ENCODE results near the gene FANCC.

The FANCC gene

GRCh38 chr9:95317119-95317892 lies at the start of gene FANCC:
FANCC (minus strand) TSS chr9:95317709; CDS start chr9:95249291, 68,418 bp downstream.
- H3K36me3 Mint-ChIP-seq = no peaks in the 10 kb centered on the region
- peaks cover 9 to 11% of the 10 kb centered on the region in 2 donors for H3K27me3 Mint-ChIP-seq
- H3K4me1 Mint-ChIP-seq = peaks cover 13 to 37% of the 10 kb centered on the region in 2 donors
- peak within 1 kb of the TSS; percentile 92 to 95 for H3K4me3 Mint-ChIP-seq
- peak within 1 kb of the TSS; percentile 98 for H3K27ac Mint-ChIP-seq
- H3K9me3 Mint-ChIP-seq = no peaks in the 10 kb centered on the region
- DNase-seq (peak; percentile 85), ATAC-seq (replicated peaks) (peak; percentile 85 to 88)

- DNase-seq (no peak), ATAC-seq (replicated peaks) (no peak)
- Mint-ChIP-seq H3K27me3 (peaks cover 33 to 42% of the 10 kb centered on the region in 2 donors), H3K9me3 (peaks cover 0 to 4% of the 10 kb centered on the region in 2 donors), H3K36me3 (peaks cover 0 to 2% of the 10 kb centered on the region in 2 donors), H3K4me3 (no peak overlapping the region), H3K27ac (no peak overlapping the region), H3K4me1 (no peaks in the 10 kb centered on the region)
Measured at GRCh38 chr9:95366731-95367325, 49.3 kb upstream of the FANCC start.

- Mint-ChIP-seq H3K36me3 (peaks cover 0 to 2% of the 10 kb centered on the region in 2 donors), H3K4me1 (no peaks in the 10 kb centered on the region), H3K27ac (no peak overlapping the region), H3K4me3 (no peak overlapping the region), H3K9me3 (peaks cover 0 to 4% of the 10 kb centered on the region in 2 donors), H3K27me3 (peaks cover 33 to 45% of the 10 kb centered on the region in 2 donors)
- DNase-seq = no peak
- no peak for ATAC-seq (replicated peaks)
Measured at GRCh38 chr9:95365766-95366165, 48.3 kb upstream of the FANCC start.

GRCh38 chr9:95363051-95363841 lies 45.7 kb upstream of the FANCC start:
- peaks cover 0 to under 1% of the 10 kb centered on the region in 2 donors for H3K9me3 Mint-ChIP-seq
- no peaks in the 10 kb centered on the region for H3K4me1 Mint-ChIP-seq
- H3K27ac Mint-ChIP-seq = no peak overlapping the region
- no peaks in the 10 kb centered on the region for H3K36me3 Mint-ChIP-seq
- DNase-seq (no peak), ATAC-seq (replicated peaks) (no peak)
- H3K27me3 Mint-ChIP-seq = peaks cover 16 to 33% of the 10 kb centered on the region in 2 donors
- no peak overlapping the region for H3K4me3 Mint-ChIP-seq

GRCh38 chr9:95360866-95361265 lies 43.4 kb upstream of the FANCC start:
- DNase-seq = no peak
- Mint-ChIP-seq H3K4me1 (no peaks in the 10 kb centered on the region), H3K36me3 (no peaks in the 10 kb centered on the region), H3K27me3 (peaks cover 20 to 45% of the 10 kb centered on the region in 2 donors), H3K4me3 (no peak overlapping the region), H3K27ac (no peak overlapping the region), H3K9me3 (no peaks in the 10 kb centered on the region)
- ATAC-seq (replicated peaks) = no peak

- Mint-ChIP-seq H3K27me3 (peaks cover 26 to 48% of the 10 kb centered on the region in 2 donors), H3K4me1 (no peaks in the 10 kb centered on the region), H3K4me3 (no peak overlapping the region), H3K36me3 (no peaks in the 10 kb centered on the region), H3K9me3 (no peaks in the 10 kb centered on the region), H3K27ac (no peak overlapping the region)
- ATAC-seq (replicated peaks) = no peak
- DNase-seq = no peak
Measured at GRCh38 chr9:95357316-95357715, 39.8 kb upstream of the FANCC start.

- no peak for DNase-seq
- Mint-ChIP-seq H3K9me3 (no peaks in the 10 kb centered on the region), H3K4me1 (no peaks in the 10 kb centered on the region), H3K4me3 (no peak overlapping the region), H3K27me3 (peaks cover 34 to 53% of the 10 kb centered on the region in 2 donors), H3K27ac (no peak overlapping the region), H3K36me3 (no peaks in the 10 kb centered on the region)
- ATAC-seq (replicated peaks) = no peak
Measured at GRCh38 chr9:95355500-95355899, 38.0 kb upstream of the FANCC start.

- Mint-ChIP-seq H3K27ac (no peak overlapping the region), H3K9me3 (no peaks in the 10 kb centered on the region), H3K4me1 (peaks cover 4 to 11% of the 10 kb centered on the region in 2 donors), H3K4me3 (no peak overlapping the region), H3K36me3 (no peaks in the 10 kb centered on the region), H3K27me3 (peaks cover 52 to 67% of the 10 kb centered on the region in 2 donors)
- DNase-seq (no peak), ATAC-seq (replicated peaks) (no peak)
Measured at GRCh38 chr9:95351051-95351450, 33.5 kb upstream of the FANCC start.

GRCh38 chr9:95350266-95350665 lies 32.8 kb upstream of the FANCC start:
- Mint-ChIP-seq H3K36me3 (no peaks in the 10 kb centered on the region), H3K27ac (no peak overlapping the region), H3K9me3 (no peaks in the 10 kb centered on the region), H3K27me3 (peaks cover 52 to 65% of the 10 kb centered on the region in 2 donors), H3K4me3 (no peak overlapping the region), H3K4me1 (peaks cover 4 to 11% of the 10 kb centered on the region in 2 donors)
- no peak for DNase-seq
- no peak for ATAC-seq (replicated peaks)

GRCh38 chr9:95349091-95350038 lies 31.9 kb upstream of the FANCC start:
- no peak overlapping the region for H3K27ac Mint-ChIP-seq
- H3K27me3 Mint-ChIP-seq = peaks cover 48 to 59% of the 10 kb centered on the region in 2 donors
- ATAC-seq (replicated peaks) (peak in 1 of 2 donors; percentile 12), DNase-seq (no peak)
- peaks cover 4 to 11% of the 10 kb centered on the region in 2 donors for H3K4me1 Mint-ChIP-seq
- no peaks in the 10 kb centered on the region for H3K9me3 Mint-ChIP-seq
- H3K36me3 Mint-ChIP-seq = no peaks in the 10 kb centered on the region
- peak overlapping the region; percentile 35 to 50 for H3K4me3 Mint-ChIP-seq

- Mint-ChIP-seq H3K9me3 (no peaks in the 10 kb centered on the region), H3K27ac (no peak overlapping the region), H3K4me1 (peaks cover 4 to 11% of the 10 kb centered on the region in 2 donors), H3K27me3 (peaks cover 34 to 51% of the 10 kb centered on the region in 2 donors), H3K4me3 (no peak overlapping the region), H3K36me3 (no peaks in the 10 kb centered on the region)
- DNase-seq (no peak), ATAC-seq (replicated peaks) (no peak)
Measured at GRCh38 chr9:95346021-95346420, 28.5 kb upstream of the FANCC start.

GRCh38 chr9:95344735-95345325 lies 27.3 kb upstream of the FANCC start:
- Mint-ChIP-seq H3K4me3 (no peak overlapping the region), H3K9me3 (no peaks in the 10 kb centered on the region), H3K4me1 (peaks cover 3 to 8% of the 10 kb centered on the region in 2 donors), H3K36me3 (no peaks in the 10 kb centered on the region), H3K27ac (no peak overlapping the region), H3K27me3 (peaks cover 29 to 39% of the 10 kb centered on the region in 2 donors)
- DNase-seq (no peak), ATAC-seq (replicated peaks) (no peak)

GRCh38 chr9:95343725-95344287 lies 26.3 kb upstream of the FANCC start:
- ATAC-seq (replicated peaks) (no peak), DNase-seq (no peak)
- Mint-ChIP-seq H3K27me3 (peaks cover 27 to 29% of the 10 kb centered on the region in 2 donors), H3K27ac (no peak overlapping the region), H3K36me3 (no peaks in the 10 kb centered on the region), H3K9me3 (no peaks in the 10 kb centered on the region), H3K4me3 (no peak overlapping the region), H3K4me1 (no peaks in the 10 kb centered on the region)
